ENCODE data around the gene SYT1.
A peak's percentile ranks its signal among the peaks of the same experiment; 100 is the strongest.
"Not testable (repeated sequence)": the region's sequence is repeated elsewhere in the genome, so short reads cannot be mapped to it uniquely, and the experiment has no call there.

SYT1 gene

GRCh38 chr12:78864403-78864869 lies at the start of gene SYT1:
SYT1 (plus strand) TSS chr12:78864774.
- DNase-seq (peak; percentile 1), ATAC-seq (replicated peaks) (peak; percentile 64 to 65)
- Mint-ChIP-seq H3K9me3 (no peaks in the 10 kb centered on the region), H3K27me3 (peaks cover 14 to 27% of the 10 kb centered on the region in 2 donors), H3K4me1 (peaks cover 10 to 26% of the 10 kb centered on the region in 2 donors), H3K36me3 (no peaks in the 10 kb centered on the region), H3K27ac (peak within 1 kb of the TSS; percentile 79), H3K4me3 (peak within 1 kb of the TSS; percentile 82 to 91)

- no peaks in the 10 kb centered on the region for H3K36me3 Mint-ChIP-seq
- no peaks in the 10 kb centered on the region for H3K27me3 Mint-ChIP-seq
- ATAC-seq (replicated peaks) (no peak), DNase-seq (no peak)
- no peaks in the 10 kb centered on the region for H3K4me1 Mint-ChIP-seq
- no peak overlapping the region for H3K4me3 Mint-ChIP-seq
- peaks cover 0 to 4% of the 10 kb centered on the region in 2 donors for H3K9me3 Mint-ChIP-seq
- no peak overlapping the region for H3K27ac Mint-ChIP-seq
Measured at GRCh38 chr12:78818487-78818886, 46.1 kb upstream of the SYT1 start.

DNA sequence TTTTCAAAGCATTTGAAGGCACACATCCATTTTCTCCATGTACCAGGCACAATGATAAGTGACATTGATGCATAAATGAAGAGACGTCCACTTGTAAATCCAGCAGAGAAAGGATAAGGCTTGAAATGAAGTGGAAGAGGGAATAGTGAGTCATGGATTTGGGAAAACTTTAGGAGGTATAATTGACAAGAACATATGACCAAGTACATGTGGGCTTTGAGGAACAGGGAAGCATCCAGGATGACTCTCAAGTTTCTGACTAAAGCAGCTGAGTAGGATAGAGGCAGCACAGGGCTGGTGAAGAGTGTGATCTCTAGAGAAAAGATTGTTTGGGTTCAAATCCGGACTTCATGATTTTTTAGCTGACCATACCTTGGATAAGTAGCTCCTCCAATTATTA lies 43.6 kb upstream of the SYT1 start:
- Mint-ChIP-seq H3K36me3 (no peaks in the 10 kb centered on the region), H3K9me3 (no peaks in the 10 kb centered on the region), H3K27ac (no peak overlapping the region), H3K27me3 (no peaks in the 10 kb centered on the region), H3K4me1 (no peaks in the 10 kb centered on the region), H3K4me3 (no peak overlapping the region)
- no peak for ATAC-seq (replicated peaks)
- no peak for DNase-seq

GRCh38 chr12:78824918-78825317 lies 39.7 kb upstream of the SYT1 start:
- peaks cover 0 to 1% of the 10 kb centered on the region in 2 donors for H3K9me3 Mint-ChIP-seq
- H3K4me3 Mint-ChIP-seq, result no peak overlapping the region
- H3K4me1 Mint-ChIP-seq, result no peaks in the 10 kb centered on the region
- no peaks in the 10 kb centered on the region for H3K27me3 Mint-ChIP-seq
- no peaks in the 10 kb centered on the region for H3K36me3 Mint-ChIP-seq
- ATAC-seq (replicated peaks), result no peak
- no peak overlapping the region for H3K27ac Mint-ChIP-seq
- no peak for DNase-seq

GRCh38 chr12:78829690-78830089 lies 34.9 kb upstream of the SYT1 start:
- Mint-ChIP-seq H3K4me3 (no peak overlapping the region), H3K4me1 (no peaks in the 10 kb centered on the region), H3K27ac (no peak overlapping the region), H3K36me3 (no peaks in the 10 kb centered on the region), H3K9me3 (peaks cover 0 to 1% of the 10 kb centered on the region in 2 donors), H3K27me3 (no peaks in the 10 kb centered on the region)
- DNase-seq (no peak), ATAC-seq (replicated peaks) (no peak)

DNA sequence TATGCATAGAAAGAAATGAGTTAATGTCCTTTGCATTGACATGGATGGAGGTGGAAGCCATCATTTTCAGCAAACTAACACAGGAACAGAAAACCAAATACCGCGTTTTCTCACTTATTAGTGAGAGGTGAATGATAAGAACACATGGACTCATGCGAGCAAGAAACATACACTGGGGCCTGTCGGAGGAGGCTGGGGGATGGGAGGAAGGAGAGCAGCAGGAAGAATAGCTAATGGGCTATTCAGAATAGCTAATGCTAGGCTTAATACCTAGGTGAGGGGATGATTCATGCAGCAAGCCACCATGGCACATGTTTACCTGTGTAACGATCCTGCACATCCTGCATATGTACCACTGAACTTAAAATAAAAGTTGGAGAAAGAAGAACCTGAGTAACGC lies 29.1 kb upstream of the SYT1 start:
- no peaks in the 10 kb centered on the region for H3K27me3 Mint-ChIP-seq
- DNase-seq (no peak), ATAC-seq (replicated peaks) (no peak)
- no peaks in the 10 kb centered on the region for H3K9me3 Mint-ChIP-seq
- no peaks in the 10 kb centered on the region for H3K4me1 Mint-ChIP-seq
- H3K36me3 Mint-ChIP-seq, result no peaks in the 10 kb centered on the region
- no peak overlapping the region for H3K4me3 Mint-ChIP-seq
- no peak overlapping the region for H3K27ac Mint-ChIP-seq

DNA sequence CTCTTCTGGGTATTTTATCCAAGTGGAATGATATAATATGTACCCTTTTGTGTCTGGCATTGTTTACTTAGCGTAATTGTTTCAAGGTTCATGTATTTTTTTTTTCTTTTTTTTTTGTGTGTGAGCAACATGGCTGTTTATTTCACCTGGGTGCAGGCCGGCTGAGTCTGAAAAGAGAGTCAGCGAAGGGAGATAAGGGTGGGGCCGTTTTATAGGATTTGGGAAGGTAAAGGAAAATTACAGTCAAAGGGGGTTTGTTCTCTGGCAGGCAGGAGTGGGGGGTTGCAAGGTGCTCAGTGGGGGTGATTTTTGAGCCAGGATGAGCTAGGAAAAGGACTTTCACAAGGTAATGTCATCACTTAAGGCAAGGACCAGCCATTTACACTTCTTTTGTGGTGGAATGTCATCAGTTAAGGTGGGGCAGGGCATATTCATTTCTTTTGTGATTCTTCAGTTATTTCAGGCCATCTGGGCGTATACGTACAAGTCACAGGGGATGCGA lies 24.0 kb upstream of the SYT1 start:
- not testable (repeated sequence) for H3K27ac Mint-ChIP-seq; H3K27me3 Mint-ChIP-seq; H3K9me3 Mint-ChIP-seq; ATAC-seq (replicated peaks); DNase-seq; H3K36me3 Mint-ChIP-seq; H3K4me1 Mint-ChIP-seq; H3K4me3 Mint-ChIP-seq

DNA sequence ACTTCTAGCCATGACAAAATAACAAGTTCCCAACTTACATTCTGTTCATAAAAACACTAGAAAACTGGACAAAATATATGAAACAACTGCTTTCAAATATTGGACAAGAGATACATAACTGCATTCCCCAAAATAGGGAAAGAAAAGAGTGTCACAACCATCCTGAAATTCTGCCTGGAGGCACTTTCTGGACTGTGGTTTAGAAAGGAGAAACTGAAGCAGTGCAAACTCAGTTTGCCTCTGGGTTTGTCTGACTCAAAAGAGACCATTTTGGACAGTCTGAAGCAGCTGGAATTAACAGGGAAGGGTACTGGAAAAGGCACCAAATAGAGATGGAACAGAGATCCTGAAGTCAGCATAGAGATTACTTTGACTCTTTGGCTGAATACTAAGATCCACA lies 11.3 kb upstream of the SYT1 start:
- DNase-seq (no peak), ATAC-seq (replicated peaks) (no peak)
- peaks cover 0 to 4% of the 10 kb centered on the region in 2 donors for H3K9me3 Mint-ChIP-seq
- no peak overlapping the region for H3K27ac Mint-ChIP-seq
- H3K27me3 Mint-ChIP-seq, result peaks cover 0 to 5% of the 10 kb centered on the region in 2 donors
- no peaks in the 10 kb centered on the region for H3K4me1 Mint-ChIP-seq
- H3K4me3 Mint-ChIP-seq, result no peak overlapping the region
- H3K36me3 Mint-ChIP-seq, result no peaks in the 10 kb centered on the region

GRCh38 chr12:78863482-78864402 lies 832 bp upstream of the SYT1 start:
- DNase-seq (peak; percentile 11), ATAC-seq (replicated peaks) (peak; percentile 74 to 75)
- H3K27ac Mint-ChIP-seq, result peak overlapping the region; percentile 79
- no peaks in the 10 kb centered on the region for H3K9me3 Mint-ChIP-seq
- no peaks in the 10 kb centered on the region for H3K36me3 Mint-ChIP-seq
- H3K27me3 Mint-ChIP-seq, result peaks cover 14 to 27% of the 10 kb centered on the region in 2 donors
- peak overlapping the region; percentile 82 to 91 for H3K4me3 Mint-ChIP-seq
- H3K4me1 Mint-ChIP-seq, result peaks cover 10 to 26% of the 10 kb centered on the region in 2 donors

DNA sequence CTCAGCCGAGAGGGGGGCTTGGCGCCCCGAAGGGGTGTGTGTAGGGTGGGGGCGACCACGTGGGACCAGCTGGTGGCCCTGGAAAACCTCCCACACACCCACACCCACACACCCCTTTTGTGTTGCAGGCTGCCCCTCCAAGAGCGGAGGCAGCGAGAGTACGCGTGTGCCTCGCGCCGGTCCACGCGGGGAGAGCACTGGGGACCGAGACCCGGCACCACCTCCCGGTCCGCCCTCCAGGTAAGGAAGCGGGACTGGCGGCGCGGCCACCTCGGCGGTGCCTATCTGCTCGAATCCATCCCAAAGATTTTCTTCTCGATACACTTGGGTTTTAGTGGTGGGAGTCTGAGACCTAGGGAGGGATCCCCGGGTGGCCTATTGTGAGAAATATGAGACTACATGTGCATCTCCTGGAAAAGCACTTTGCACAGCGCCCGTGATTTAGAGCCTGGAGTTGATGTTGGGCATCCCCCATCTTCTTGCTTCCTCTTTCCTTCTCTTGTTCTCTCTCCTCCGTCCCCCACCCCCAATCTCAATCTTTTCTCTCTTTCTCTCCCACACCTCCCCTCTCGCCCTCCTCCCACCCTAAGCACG lies 393 bp downstream of the SYT1 start:
- Mint-ChIP-seq H3K36me3 (no peaks in the 10 kb centered on the region), H3K4me3 (peak overlapping the region; percentile 82 to 91), H3K9me3 (no peaks in the 10 kb centered on the region), H3K4me1 (peaks cover 10 to 26% of the 10 kb centered on the region in 2 donors), H3K27ac (no peak overlapping the region), H3K27me3 (peaks cover 14 to 23% of the 10 kb centered on the region in 2 donors)
- DNase-seq, result peak; percentile 5
- peak; percentile 35 to 40 for ATAC-seq (replicated peaks)

DNA sequence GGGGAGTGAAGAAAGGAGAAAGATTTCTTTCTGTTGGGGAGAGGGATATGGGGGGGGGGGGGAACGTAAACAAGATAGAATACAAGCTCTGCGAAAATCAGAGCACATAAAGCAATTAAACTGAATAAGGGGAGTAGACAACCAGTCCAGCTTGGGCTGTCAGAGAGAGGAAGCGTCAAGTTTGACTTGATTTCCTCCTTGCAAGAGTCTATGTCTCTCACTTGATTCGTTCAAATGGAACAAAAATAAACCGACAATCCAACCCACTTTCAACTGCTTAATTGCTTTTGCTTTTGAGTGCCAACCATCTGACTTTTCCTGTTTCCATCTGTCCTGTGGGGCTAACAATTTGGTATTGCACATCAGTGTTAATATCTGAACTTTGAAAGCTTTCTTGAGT lies 942 bp downstream of the SYT1 start:
- ATAC-seq (replicated peaks), result no peak
- no peak for DNase-seq
- no peaks in the 10 kb centered on the region for H3K36me3 Mint-ChIP-seq
- peak overlapping the region; percentile 82 to 91 for H3K4me3 Mint-ChIP-seq
- H3K27ac Mint-ChIP-seq, result no peak overlapping the region
- H3K9me3 Mint-ChIP-seq, result no peaks in the 10 kb centered on the region
- H3K27me3 Mint-ChIP-seq, result peaks cover 14 to 23% of the 10 kb centered on the region in 2 donors
- H3K4me1 Mint-ChIP-seq, result peaks cover 11 to 28% of the 10 kb centered on the region in 2 donors

- Mint-ChIP-seq H3K36me3 (no peaks in the 10 kb centered on the region), H3K27ac (no peak overlapping the region), H3K9me3 (no peaks in the 10 kb centered on the region), H3K27me3 (peaks cover 14 to 21% of the 10 kb centered on the region in 2 donors), H3K4me3 (no peak overlapping the region), H3K4me1 (peaks cover 12 to 31% of the 10 kb centered on the region in 2 donors)
- DNase-seq, result no peak
- ATAC-seq (replicated peaks), result no peak
Measured at GRCh38 chr12:78866518-78866917, 1.9 kb downstream of the SYT1 start.

DNA sequence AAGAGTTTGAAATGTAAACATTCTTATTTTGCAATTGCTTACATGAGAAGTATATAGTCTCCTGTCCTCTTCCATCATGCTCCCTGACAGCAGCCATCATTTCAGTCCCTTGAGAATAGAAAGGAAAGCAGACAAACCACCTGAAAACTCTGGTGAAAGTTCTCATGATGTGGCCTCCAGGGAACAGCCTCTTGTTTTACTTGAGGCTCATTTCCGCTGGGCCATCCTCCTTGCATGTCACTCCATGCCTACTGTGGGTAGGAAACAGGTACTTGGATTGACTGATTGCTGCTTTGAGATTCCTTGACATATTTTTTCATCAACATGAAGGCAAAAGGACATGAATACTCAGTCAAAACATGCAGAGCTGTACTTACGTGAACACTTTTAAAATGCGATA lies 6.0 kb downstream of the SYT1 start:
- peaks cover 2 to 10% of the 10 kb centered on the region in 2 donors for H3K4me1 Mint-ChIP-seq
- peak in 1 of 2 donors; percentile 38 for ATAC-seq (replicated peaks)
- H3K9me3 Mint-ChIP-seq, result no peaks in the 10 kb centered on the region
- H3K4me3 Mint-ChIP-seq, result no peak overlapping the region
- H3K27ac Mint-ChIP-seq, result no peak overlapping the region
- no peaks in the 10 kb centered on the region for H3K36me3 Mint-ChIP-seq
- H3K27me3 Mint-ChIP-seq, result no peaks in the 10 kb centered on the region
- DNase-seq, result no peak

DNA sequence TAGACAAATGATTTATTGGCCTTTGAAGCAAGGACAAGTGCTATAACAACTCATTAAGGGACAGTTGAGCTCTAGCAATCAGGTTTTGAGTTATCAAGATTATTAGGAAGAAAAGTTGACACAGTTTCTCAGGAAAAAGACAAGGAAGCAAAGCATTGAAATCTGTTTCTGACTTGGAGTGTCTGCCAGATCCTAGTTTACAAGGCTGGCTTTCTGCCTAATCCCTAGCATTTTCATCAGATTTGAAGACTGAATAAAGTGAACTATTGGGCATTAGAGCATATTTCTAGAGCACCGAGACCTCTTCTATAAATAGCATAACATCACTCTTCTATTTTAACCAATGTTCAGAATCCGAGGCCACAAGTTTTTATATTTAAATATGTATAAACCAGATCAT lies 7.0 kb downstream of the SYT1 start:
- ATAC-seq (replicated peaks) (no peak), DNase-seq (no peak)
- Mint-ChIP-seq H3K9me3 (no peaks in the 10 kb centered on the region), H3K27me3 (no peaks in the 10 kb centered on the region), H3K36me3 (no peaks in the 10 kb centered on the region), H3K4me3 (no peak overlapping the region), H3K4me1 (peaks cover 2 to 9% of the 10 kb centered on the region in 2 donors), H3K27ac (no peak overlapping the region)

Data from stimulated activated naive B cell treated with anti-CD40 and anti-IgM and Interleukin-4, amounts not matched to agents 10 μg/mL and 1 μg/mL and 100 μg/mL, for 72 hours (primary cell).